Measurements from ENCODE around the gene EBF3. TPM values are rescaled to one million over a fixed set of nuclear protein-coding genes. Genes with fewer than 3 reads are reported as not detected.

Gene EBF3
- total and polyA plus RNA-seq, 2 donors (not counting 3 experiments of a cell fraction or from before 2014, with no cell fraction given), result 0.92 to 2.7 TPM

GRCh38 chr10:129792864-129793263 lies 171.2 kb downstream of the EBF3 start:
- CTCF ChIA-PET, result no interaction called here
- H3K27me3 ChIP-seq (ENCODE audit: control insufficient read depth in 2 of 2, insufficient read depth in 2 of 2, low read length in 2 of 2), result no peaks in the 10 kb centered on the region
- BruUV-seq (replicated peaks), result no TSS peak
- DNase-seq (ENCODE audit: low read depth, low spot score), result no peak
- no peak overlapping the region for H2AFZ ChIP-seq (ENCODE audit: low read depth, low read length)
- H3K27ac ChIP-seq (ENCODE audit: insufficient read depth, low read depth, low read length), result no peak overlapping the region
- H3K79me2 ChIP-seq (ENCODE audit: control insufficient read depth, insufficient read depth, low read length), result no peaks in the 10 kb centered on the region
- H3K36me3 ChIP-seq (ENCODE audit: control insufficient read depth in 2 of 2, extremely low read depth in 1 of 2, insufficient read depth in 2 of 2, low read length in 2 of 2), result no peaks in the 10 kb centered on the region
- peaks cover 3% of the 10 kb centered on the region for H3K9me3 ChIP-seq (replicated peaks; ENCODE audit: control insufficient read depth, insufficient read depth, low read length)
- intact Hi-C loops (cut with micrococcal nuclease), result no loop called here
- H3K4me1 ChIP-seq (ENCODE audit: control insufficient read depth, extremely low read depth, insufficient read depth, low read length), result no peaks in the 10 kb centered on the region
- H3K9me1 ChIP-seq (replicated peaks; ENCODE audit: control insufficient read depth, extremely low read depth, insufficient read depth, low read length), result no peaks in the 10 kb centered on the region
- FAIRE-seq, result no peak
- dilution Hi-C loops (cut with MboI; ENCODE audit: extremely low pct_ligation_motif_present, low sequenced_read_pairs), result no loop called here
- POLR2A ChIA-PET, result no interaction called here
- TF ChIP-seq MAX (IDR thresholded peaks at IDR 0.05; ENCODE audit: insufficient read depth, insufficient read length) (no peak), MYC (IDR thresholded peaks at IDR 0.05; ENCODE audit: low read depth, low read length) (no peak), FOS (IDR thresholded peaks at IDR 0.05; ENCODE audit: borderline replicate concordance, insufficient read depth, low read length) (no peak), POLR2A (IDR thresholded peaks at IDR 0.05; ENCODE audit: low read depth, low read length) (no peak), CTCF (IDR thresholded peaks at IDR 0.05; ENCODE audit: extremely low read depth in 1 of 2, insufficient read depth in 1 of 2, low read depth in 1 of 2, low read length in 2 of 2) (no peak)
- no peak overlapping the region for H3K4me3 ChIP-seq (replicated peaks in 1 of 3; ENCODE audit: insufficient read depth in 1 of 3, low read depth in 1 of 3, low read length in 3 of 3)
- H4K20me1 ChIP-seq (replicated peaks; ENCODE audit: control insufficient read depth, extremely low read depth, insufficient read depth, low read length), result no peaks in the 10 kb centered on the region
- H3K9ac ChIP-seq (replicated peaks; ENCODE audit: extremely low read depth, insufficient read depth, low read length), result no peak overlapping the region
- H3K4me2 ChIP-seq (ENCODE audit: insufficient read depth, low read length), result no peak overlapping the region

GRCh38 chr10:129792141-129792540 lies 171.9 kb downstream of the EBF3 start:
- DNase-seq (ENCODE audit: low read depth, low spot score) (no peak), FAIRE-seq (no peak)
- ChIA-PET CTCF (no interaction called here), POLR2A (no interaction called here)
- no peaks in the 10 kb centered on the region for H4K20me1 ChIP-seq (replicated peaks; ENCODE audit: control insufficient read depth, extremely low read depth, insufficient read depth, low read length)
- intact Hi-C loops (cut with micrococcal nuclease) (no loop called here), dilution Hi-C loops (cut with MboI; ENCODE audit: extremely low pct_ligation_motif_present, low sequenced_read_pairs) (no loop called here)
- no peaks in the 10 kb centered on the region for H3K9me1 ChIP-seq (replicated peaks; ENCODE audit: control insufficient read depth, extremely low read depth, insufficient read depth, low read length)
- no peak overlapping the region for H3K9ac ChIP-seq (replicated peaks; ENCODE audit: extremely low read depth, insufficient read depth, low read length)
- H3K4me3 ChIP-seq (replicated peaks in 1 of 3; ENCODE audit: insufficient read depth in 1 of 3, low read depth in 1 of 3, low read length in 3 of 3), result no peak overlapping the region
- no peaks in the 10 kb centered on the region for H3K36me3 ChIP-seq (ENCODE audit: control insufficient read depth in 2 of 2, extremely low read depth in 1 of 2, insufficient read depth in 2 of 2, low read length in 2 of 2)
- H3K4me2 ChIP-seq (ENCODE audit: insufficient read depth, low read length), result no peak overlapping the region
- H3K4me1 ChIP-seq (ENCODE audit: control insufficient read depth, extremely low read depth, insufficient read depth, low read length), result no peaks in the 10 kb centered on the region
- peaks cover 3% of the 10 kb centered on the region for H3K9me3 ChIP-seq (replicated peaks; ENCODE audit: control insufficient read depth, insufficient read depth, low read length)
- no peak overlapping the region for H2AFZ ChIP-seq (ENCODE audit: low read depth, low read length)
- BruUV-seq (replicated peaks), result no TSS peak
- no peak for TF ChIP-seq EZH2 (IDR thresholded peaks at IDR 0.05; ENCODE audit: borderline replicate concordance, low read depth, low read length, severe bottlenecking)
- TF ChIP-seq JUN (IDR thresholded peaks at IDR 0.05; ENCODE audit: borderline replicate concordance, insufficient read depth, insufficient read length, low read depth), result no peak
- TF ChIP-seq POLR2A (IDR thresholded peaks at IDR 0.05; ENCODE audit: low read depth, low read length), result no peak
- TF ChIP-seq GATA2 (IDR thresholded peaks at IDR 0.05; ENCODE audit: insufficient read depth, insufficient read length, low read depth, low read length), result no peak
- TF ChIP-seq POLR2AphosphoS5 (IDR thresholded peaks at IDR 0.05; ENCODE audit: insufficient read depth, low read depth, low read length), result no peak
- no peak for TF ChIP-seq MAX (IDR thresholded peaks at IDR 0.05; ENCODE audit: insufficient read depth, insufficient read length)
- TF ChIP-seq CTCF (IDR thresholded peaks at IDR 0.05; ENCODE audit: extremely low read depth in 1 of 2, insufficient read depth in 1 of 2, low read depth in 1 of 2, low read length in 2 of 2), result no peak
- TF ChIP-seq FOS (IDR thresholded peaks at IDR 0.05; ENCODE audit: borderline replicate concordance, insufficient read depth, low read length), result no peak
- TF ChIP-seq MYC (IDR thresholded peaks at IDR 0.05; ENCODE audit: low read depth, low read length), result no peak
- no peak overlapping the region for H3K27ac ChIP-seq (ENCODE audit: insufficient read depth, low read depth, low read length)
- H3K27me3 ChIP-seq (ENCODE audit: control insufficient read depth in 2 of 2, insufficient read depth in 2 of 2, low read length in 2 of 2), result no peaks in the 10 kb centered on the region
- no peaks in the 10 kb centered on the region for H3K79me2 ChIP-seq (ENCODE audit: control insufficient read depth, insufficient read depth, low read length)
